K562 (cell line): ENCODE measurements around the gene CCDC196. TPM values are rescaled to one million over a fixed set of nuclear protein-coding genes. Genes with fewer than 3 reads are reported as not detected.

ENCODE experiments used
- ATAC-seq: fragments of 200-7000 bp; cut with Tn5 transposase; 3 replicates; pipeline ENCODE4 v1.9.1; 2020; ENCODE audit warnings: moderate library complexity
- BruUV-seq: library from RNA; stranded (reverse); fragments of 400-500 nt; replicated peaks from 2 replicates; lab custom pipeline; 2021; lab: Mats Ljungman, UMichigan
- CTCF ChIA-PET: fragments of 300-600 bp; formaldehyde crosslinking; extraction: SDS; loops from one replicate; lab custom pipeline; 2021; ENCODE audit warnings: low intra/inter-chr PET ratio; lab: Yijun Ruan, JAX
- POLR2A ChIA-PET: fragments of 300-600, 350-650 bp; sonication (Branson Sonifier 250); formaldehyde crosslinking; extraction: SDS; loops from one replicate; lab custom pipeline; 2021; ENCODE audit warnings: antibody characterized with exemption, inconsistent platforms; lab: Yijun Ruan, JAX
- DNase-seq, 4 experiments: peaks; one replicate each; pipeline versions ENCODE4 v3.0.0 to v3.0.0-alpha.2; 2011 to 2018; ENCODE audit warnings: low spot score in 3 of 4, mixed read lengths in 3 of 4; ENCODE audit errors: extremely low read depth in 1 of 4
- FAIRE-seq: peaks from 2 replicates; lab custom pipeline; 2011; peaks lifted over from hg19 to GRCh38; lab: Jason Lieb, UNC
- H2AFZ ChIP-seq: 2 replicates; pipeline ENCODE4 v1.6.0; 2011; ENCODE audit warnings: low read depth, low read length, control low read depth, inconsistent platforms
- H3K27ac ChIP-seq: fragments of 200-600 bp; 3 replicates; pipeline ENCODE4 v1.8.0; 2011; ENCODE audit warnings: low read depth, mild to moderate bottlenecking, control low read depth, inconsistent platforms, low read length, moderate library complexity, mixed read lengths; ENCODE audit errors: extremely low read depth
- H3K27me3 ChIP-seq, 2 experiments: fragments of 300-600 bp in 1 of 2; 2 replicates in 1 of 2; 3 replicates in 1 of 2; pipeline versions ENCODE4 v1.6.0 to v1.8.0; 2011; ENCODE audit warnings: inconsistent platforms in 2 of 2, low read length in 2 of 2, mild to moderate bottlenecking in 1 of 2, mixed read lengths in 1 of 2, moderate library complexity in 1 of 2; ENCODE audit not compliant: control insufficient read depth in 2 of 2, insufficient read depth in 2 of 2
- H3K36me3 ChIP-seq: fragments of 300-600 bp; 3 replicates; pipeline ENCODE4 v1.8.0; 2011; ENCODE audit warnings: mild to moderate bottlenecking, low read length, inconsistent platforms; ENCODE audit not compliant: control insufficient read depth, insufficient read depth
- H3K4me1 ChIP-seq, 2 experiments: fragments of 200-600 bp in 1 of 2; replicated peaks in 1 of 2; 2 replicates in 1 of 2; 3 replicates in 1 of 2; pipeline versions ENCODE4 v1.5.1 to v1.8.0; 2011; ENCODE audit warnings: inconsistent platforms in 2 of 2, low read length in 2 of 2, mild to moderate bottlenecking in 1 of 2, mixed read lengths in 1 of 2, moderate library complexity in 1 of 2; ENCODE audit not compliant: control insufficient read depth in 2 of 2, insufficient read depth in 2 of 2
- H3K4me2 ChIP-seq: 2 replicates; pipeline ENCODE4 v1.6.1; 2011; ENCODE audit warnings: low read length, control low read depth, inconsistent platforms, mixed read lengths; ENCODE audit not compliant: insufficient read depth
- H3K4me3 ChIP-seq: fragments of 200-600 bp; sonication (generic), shearing (Covaris generic); 2 replicates; pipeline ENCODE4 v1.5.1; 2016; ENCODE audit warnings: control low read depth, inconsistent platforms
- H3K79me2 ChIP-seq: fragments of 200-600 bp; 3 replicates; pipeline ENCODE4 v1.8.0; 2011; ENCODE audit warnings: low read length, inconsistent platforms; ENCODE audit not compliant: control insufficient read depth, insufficient read depth
- H3K9ac ChIP-seq, 2 experiments: 2 replicates each; pipeline versions ENCODE4 v1.6.0 to v1.6.1; 2011; ENCODE audit warnings: low read depth in 2 of 2, low read length in 2 of 2, control low read depth in 1 of 2, inconsistent platforms in 1 of 2, mild to moderate bottlenecking in 1 of 2, mixed read lengths in 1 of 2; ENCODE audit not compliant: insufficient read depth in 1 of 2
- H3K9me1 ChIP-seq: one replicate; pipeline ENCODE4 v1.6.0; 2011; ENCODE audit warnings: inconsistent platforms, mild to moderate bottlenecking, low read length, moderate library complexity; ENCODE audit not compliant: control insufficient read depth, insufficient read depth
- H3K9me3 ChIP-seq: replicated peaks from 2 replicates; pipeline ENCODE4 v1.5.1; 2011; ENCODE audit warnings: low read depth, low read length, inconsistent platforms; ENCODE audit not compliant: control insufficient read depth, insufficient read depth
- H4K20me1 ChIP-seq: replicated peaks from 2 replicates; pipeline ENCODE4 v1.6.1; 2011; ENCODE audit warnings: low read length, inconsistent platforms, mixed read lengths; ENCODE audit not compliant: control insufficient read depth, insufficient read depth
- PHF20 ChIP-seq: fragments of 450-650 bp; IDR thresholded peaks from 2 replicates; pipeline ENCODE4 v1.6.1; 2018; ENCODE audit not compliant: partially characterized antibody
- RFX5 ChIP-seq: IDR thresholded peaks from 2 replicates; pipeline ENCODE4 v1.6.1; 2011; ENCODE audit warnings: low read depth, mild to moderate bottlenecking, improper control_type of control experiment, low read length
- ZNF324 ChIP-seq: fragments of 250-450 bp; sonication (Bioruptor Pico); IDR thresholded peaks from 2 replicates; pipeline ENCODE4 v1.4.0; 2020; ENCODE audit warnings: mild to moderate bottlenecking
- ZNF75A ChIP-seq: fragments of 450-650 bp; formaldehyde crosslinking; IDR thresholded peaks from 2 replicates; pipeline ENCODE4 v1.4.0; 2020; ENCODE audit warnings: mild to moderate bottlenecking
- WGBS: fragments of 100-300 bp; shearing (Covaris generic); methylation state at CpG from one replicate; pipeline ENCODE4 v1.1.6; 2016; ENCODE audit warnings: low coverage, mixed read lengths; ENCODE audit not compliant: insufficient coverage; ENCODE audit errors: missing lambda C conversion rate; 5-methylcytosine and 5-hydroxymethylcytosine counted together
- in situ Hi-C: fragments of 300-500 bp; cut with MboI; formaldehyde crosslinking; loops from 4 replicates; pipeline ENCODE4 v1.15.0; 2018; ENCODE audit warnings: inconsistent platforms, mixed read lengths
- intact Hi-C: fragments of 100-400 bp; cut with micrococcal nuclease; formaldehyde crosslinking; loops from 2 replicates; pipeline ENCODE4 v1.14.2; 2022
- polyA plus RNA-seq, 8 experiments: library from polyadenylated mRNA; depleted of rRNA in 4 of 8; stranded (reverse) in 5 of 8; unstranded in 3 of 8; fragments of >200 nt; fragmentation: Nextera tagmentation in 2 of 8; fragmentation: Illumina TruSeq in 1 of 8; extraction: Ambion mirVana in 2 of 8; extraction: Trizol in 1 of 8; gene quantifications; 2 replicates each; pipeline versions ENCODE4 v1.2.1 to v1.2.3, GENCODE V29; 2011 to 2014; ENCODE audit warnings: inconsistent platforms in 1 of 8, missing spikeins in 1 of 8
- total RNA-seq, 7 experiments: library from RNA; depleted of rRNA in 6 of 7; stranded (reverse); fragments of >200 nt in 6 of 7; fragmentation: Illumina TruSeq in 2 of 7; extraction: Trizol in 2 of 7; gene quantifications; 2 replicates each; pipeline versions ENCODE4 v1.2.1 to v1.2.3, GENCODE V29; 2011 to 2021; ENCODE audit warnings: low replicate concordance in 1 of 7
- TF ChIP-seq, protein P1 (sequence below), 2 experiments: fragments of 200-800 bp in 1 of 2; sonication (Bioruptor generic) in 1 of 2; sonication (generic) in 1 of 2; formaldehyde crosslinking in 1 of 2; IDR thresholded peaks in 1 of 2; conservative IDR thresholded peaks in 1 of 2; 2 replicates each; pipeline versions ENCODE4 v1.5.0 to v1.6.1; 2016 to 2020; ENCODE audit warnings: missing compliant biosample characterization in 1 of 2, missing genetic modification characterization in 1 of 2, missing genetic modification reagents in 1 of 2
- TF ChIP-seq, protein P2 (sequence below): fragments of 450-650 bp; conservative IDR thresholded peaks from 2 replicates; pipeline ENCODE4 v1.6.1; 2016; ENCODE audit warnings: missing genetic modification characterization, low read depth, mild to moderate bottlenecking, control low read depth, missing compliant biosample characterization
- TF ChIP-seq, protein P3 (sequence below): sonication (generic); formaldehyde crosslinking; IDR thresholded peaks from 2 replicates; pipeline ENCODE4 v1.8.0; 2022; ENCODE audit warnings: missing genetic modification reagents, mild to moderate bottlenecking, borderline replicate concordance
- TF ChIP-seq, protein P4 (sequence below): fragments of 250-450 bp; sonication (Bioruptor Pico); IDR thresholded peaks from 2 replicates; pipeline ENCODE4 v1.8.0; 2022; ENCODE audit warnings: inconsistent platforms, mild to moderate bottlenecking, moderate library complexity, borderline replicate concordance

The CCDC196 gene
- total and polyA plus RNA-seq, 9 of the 15 experiments (the other 6 are each of a cell fraction or from before 2014, with no cell fraction given): not detected

DNA sequence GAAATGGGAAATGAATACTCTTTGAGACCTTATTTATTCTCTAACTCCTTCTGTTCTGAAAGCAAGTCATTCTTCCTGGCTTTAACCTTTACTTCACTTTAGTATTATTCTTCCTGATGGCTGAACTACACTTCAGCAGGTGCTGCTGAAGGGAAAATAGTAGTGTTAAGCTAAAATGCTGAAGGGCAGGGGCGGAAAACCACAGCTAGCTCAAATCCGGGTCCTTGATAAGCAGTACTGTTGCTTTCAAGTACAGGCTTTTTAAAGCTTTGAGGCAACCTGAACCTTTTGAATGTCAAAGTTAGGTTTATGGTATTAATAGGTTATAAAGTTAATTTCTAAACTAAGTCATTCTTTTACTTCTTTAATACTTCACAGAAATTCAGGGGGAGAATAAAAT, 10.7 kb downstream of the CCDC196 start:
- TF ChIP-seq ZNF75A (no peak), ZNF324 (no peak), PHF20 (no peak), RFX5 (no peak)
- TF ChIP-seq, protein P1, sequence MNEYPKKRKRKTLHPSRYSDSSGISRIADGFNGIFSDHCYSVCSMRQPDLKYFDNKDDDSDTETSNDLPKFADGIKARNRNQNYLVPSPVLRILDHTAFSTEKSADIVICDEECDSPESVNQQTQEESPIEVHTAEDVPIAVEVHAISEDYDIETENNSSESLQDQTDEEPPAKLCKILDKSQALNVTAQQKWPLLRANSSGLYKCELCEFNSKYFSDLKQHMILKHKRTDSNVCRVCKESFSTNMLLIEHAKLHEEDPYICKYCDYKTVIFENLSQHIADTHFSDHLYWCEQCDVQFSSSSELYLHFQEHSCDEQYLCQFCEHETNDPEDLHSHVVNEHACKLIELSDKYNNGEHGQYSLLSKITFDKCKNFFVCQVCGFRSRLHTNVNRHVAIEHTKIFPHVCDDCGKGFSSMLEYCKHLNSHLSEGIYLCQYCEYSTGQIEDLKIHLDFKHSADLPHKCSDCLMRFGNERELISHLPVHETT (CRISPR knock-in tag; conservative IDR thresholded peaks at IDR 0.05 in 1 of 2, IDR thresholded peaks at IDR 0.05 in 1 of 2): no peak
- TF ChIP-seq, protein P2, sequence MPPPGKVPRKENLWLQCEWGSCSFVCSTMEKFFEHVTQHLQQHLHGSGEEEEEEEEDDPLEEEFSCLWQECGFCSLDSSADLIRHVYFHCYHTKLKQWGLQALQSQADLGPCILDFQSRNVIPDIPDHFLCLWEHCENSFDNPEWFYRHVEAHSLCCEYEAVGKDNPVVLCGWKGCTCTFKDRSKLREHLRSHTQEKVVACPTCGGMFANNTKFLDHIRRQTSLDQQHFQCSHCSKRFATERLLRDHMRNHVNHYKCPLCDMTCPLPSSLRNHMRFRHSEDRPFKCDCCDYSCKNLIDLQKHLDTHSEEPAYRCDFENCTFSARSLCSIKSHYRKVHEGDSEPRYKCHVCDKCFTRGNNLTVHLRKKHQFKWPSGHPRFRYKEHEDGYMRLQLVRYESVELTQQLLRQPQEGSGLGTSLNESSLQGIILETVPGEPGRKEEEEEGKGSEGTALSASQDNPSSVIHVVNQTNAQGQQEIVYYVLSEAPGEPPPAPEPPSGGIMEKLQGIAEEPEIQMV (tag): no peak
- TF ChIP-seq, protein P3, sequence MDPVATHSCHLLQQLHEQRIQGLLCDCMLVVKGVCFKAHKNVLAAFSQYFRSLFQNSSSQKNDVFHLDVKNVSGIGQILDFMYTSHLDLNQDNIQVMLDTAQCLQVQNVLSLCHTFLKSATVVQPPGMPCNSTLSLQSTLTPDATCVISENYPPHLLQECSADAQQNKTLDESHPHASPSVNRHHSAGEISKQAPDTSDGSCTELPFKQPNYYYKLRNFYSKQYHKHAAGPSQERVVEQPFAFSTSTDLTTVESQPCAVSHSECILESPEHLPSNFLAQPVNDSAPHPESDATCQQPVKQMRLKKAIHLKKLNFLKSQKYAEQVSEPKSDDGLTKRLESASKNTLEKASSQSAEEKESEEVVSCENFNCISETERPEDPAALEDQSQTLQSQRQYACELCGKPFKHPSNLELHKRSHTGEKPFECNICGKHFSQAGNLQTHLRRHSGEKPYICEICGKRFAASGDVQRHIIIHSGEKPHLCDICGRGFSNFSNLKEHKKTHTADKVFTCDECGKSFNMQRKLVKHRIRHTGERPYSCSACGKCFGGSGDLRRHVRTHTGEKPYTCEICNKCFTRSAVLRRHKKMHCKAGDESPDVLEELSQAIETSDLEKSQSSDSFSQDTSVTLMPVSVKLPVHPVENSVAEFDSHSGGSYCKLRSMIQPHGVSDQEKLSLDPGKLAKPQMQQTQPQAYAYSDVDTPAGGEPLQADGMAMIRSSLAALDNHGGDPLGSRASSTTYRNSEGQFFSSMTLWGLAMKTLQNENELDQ: no peak
- TF ChIP-seq, protein P4, sequence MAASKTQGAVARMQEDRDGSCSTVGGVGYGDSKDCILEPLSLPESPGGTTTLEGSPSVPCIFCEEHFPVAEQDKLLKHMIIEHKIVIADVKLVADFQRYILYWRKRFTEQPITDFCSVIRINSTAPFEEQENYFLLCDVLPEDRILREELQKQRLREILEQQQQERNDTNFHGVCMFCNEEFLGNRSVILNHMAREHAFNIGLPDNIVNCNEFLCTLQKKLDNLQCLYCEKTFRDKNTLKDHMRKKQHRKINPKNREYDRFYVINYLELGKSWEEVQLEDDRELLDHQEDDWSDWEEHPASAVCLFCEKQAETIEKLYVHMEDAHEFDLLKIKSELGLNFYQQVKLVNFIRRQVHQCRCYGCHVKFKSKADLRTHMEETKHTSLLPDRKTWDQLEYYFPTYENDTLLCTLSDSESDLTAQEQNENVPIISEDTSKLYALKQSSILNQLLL (CRISPR knock-in tag): no peak
- DNase-seq: no peak
- H3K79me2 ChIP-seq: no peaks in the 10 kb centered on the region
- no peaks in the 10 kb centered on the region for H3K4me1 ChIP-seq
- in situ Hi-C loops: loop anchor here (25.0 kb wide), 1 partner anchor 1315 kb away; the partner anchor contains the start of genes RAD51B and ZFYVE26
- H3K36me3 ChIP-seq: no peaks in the 10 kb centered on the region
- no peaks in the 10 kb centered on the region for H3K9me3 ChIP-seq
- BruUV-seq: no TSS peak
- 36% methylated on average over 2 of the region's 2 CpGs for WGBS
- no peaks in the 10 kb centered on the region for H3K9me1 ChIP-seq
- CTCF ChIA-PET: no interaction called here
- no peak overlapping the region for H2AFZ ChIP-seq
- no peak for FAIRE-seq
- no peak overlapping the region for H3K9ac ChIP-seq
- H3K4me3 ChIP-seq: no peak overlapping the region
- POLR2A ChIA-PET: interaction anchor here (0.5 to 0.8 kb wide), 2 partner anchors 10 to 1361 kb away, joined by 3 read pairs; no protein-coding TSS in a partner anchor
- no peak overlapping the region for H3K27ac ChIP-seq
- H3K4me2 ChIP-seq: no peak overlapping the region
- ATAC-seq: no peak
- intact Hi-C loops: no loop called here
- H4K20me1 ChIP-seq: no peaks in the 10 kb centered on the region
- H3K27me3 ChIP-seq: no peaks in the 10 kb centered on the region
